Stomach (tissue), 9 donors: ENCODE data around the gene ZNF165. TPM values are rescaled to one million over a fixed set of nuclear protein-coding genes. Genes with fewer than 3 reads are reported as not detected.
A peak's percentile ranks its signal among the peaks of the same experiment; 100 is the strongest.
"Not testable (repeated sequence)": the region's sequence is repeated elsewhere in the genome, so short reads cannot be mapped to it uniquely, and the experiment has no call there.

Experiments used
- DNase-seq, 2 donors: peaks; one replicate each; pipeline versions ENCODE4 v3.0.0 to v3.0.0-alpha.2; 2013 to 2019
- H3K27ac ChIP-seq, 5 donors: fragments of 200-600 bp in 4 of 5; sonication (generic) in 4 of 5; one replicate each; pipeline ENCODE4 v1.5.1; 2013 to 2019; ENCODE audit warnings: mild to moderate bottlenecking in 1 of 5, moderate library complexity in 1 of 5
- H3K27me3 ChIP-seq, 3 donors: fragments of 200-600 bp; sonication (generic); one replicate each; pipeline ENCODE4 v1.5.1; 2017 to 2019; ENCODE audit warnings: mixed run types in 1 of 3
- H3K36me3 ChIP-seq, 4 donors: fragments of 200-600 bp; sonication (generic); 1 replicate in 3 of 4; 2 replicates in 1 of 4; pipeline ENCODE4 v1.5.1; 2016 to 2019
- H3K4me1 ChIP-seq, 4 donors: fragments of 200-600 bp; sonication (generic); one replicate each; pipeline ENCODE4 v1.5.1; 2016 to 2019
- H3K4me3 ChIP-seq, 4 donors: fragments of 200-600 bp; sonication (generic) in 3 of 4; one replicate each; pipeline ENCODE4 v1.5.1; 2016 to 2019; ENCODE audit warnings: mild to moderate bottlenecking in 1 of 4
- H3K9me3 ChIP-seq, 4 donors: fragments of 200-600 bp; sonication (generic); one replicate each; pipeline ENCODE4 v1.5.1; 2016 to 2019
- EP300 ChIP-seq: sonication (generic); formaldehyde crosslinking; IDR thresholded peaks from one replicate; pipeline ENCODE4 v1.6.1; 2017; ENCODE audit warnings: antibody characterized with exemption
- POLR2A ChIP-seq, 4 donors: fragments of 450-650 bp; IDR thresholded peaks; one replicate each; pipeline ENCODE4 v1.6.1; 2016; ENCODE audit warnings: antibody characterized with exemption in 4 of 4, control low read depth in 2 of 4, mild to moderate bottlenecking in 1 of 4, moderate library complexity in 1 of 4
- POLR2AphosphoS5 ChIP-seq, 3 donors: sonication (generic); formaldehyde crosslinking; IDR thresholded peaks; one replicate each; pipeline ENCODE4 v1.6.1; 2016; ENCODE audit warnings: antibody characterized with exemption in 3 of 3
- WGBS, 5 donors: extraction: QIAGEN DNeasy Blood & Tissue Kit in 3 of 5; methylation state at CpG; one replicate each; pipeline versions ENCODE4 v1.1.5 to v1.1.7; 2013 to 2018; 5-methylcytosine and 5-hydroxymethylcytosine counted together
- intact Hi-C: fragments of 100-400 bp; cut with DNase I; formaldehyde crosslinking; loops from one replicate; pipeline ENCODE4 v1.15.1; 2023; ENCODE audit warnings: low total_unique reads
- polyA plus RNA-seq, 3 donors: library from polyadenylated mRNA; stranded (reverse); fragments of 200-250 nt; gene quantifications; one replicate each; pipeline ENCODE4 v1.2.3, GENCODE V29; 2013
- total RNA-seq, 5 donors: library from RNA; depleted of rRNA; stranded (reverse); fragments of >200 nt; gene quantifications; one replicate each; pipeline versions ENCODE4 v1.1.0 to v1.2.3, GENCODE V29; 2014 to 2016
- TF ChIP-seq, protein P1 (sequence below), 7 experiments: fragments of 450-650 bp in 4 of 7; fragments of 200-600 bp in 3 of 7; sonication (generic) in 3 of 7; IDR thresholded peaks; one replicate each; pipeline ENCODE4 v1.5.1; 2016 to 2019; ENCODE audit warnings: antibody characterized with exemption in 7 of 7, control low read depth in 2 of 7, mild to moderate bottlenecking in 1 of 7
- donor health status: healthy with polysubstance abuse.
- donor health status: Bipolar disorder and iron deficiency.
- donor health status: healthy.

The ZNF165 gene
- total and polyA plus RNA-seq, 8 donors, result 1.2 to 4.2 (median 1.9) TPM; not detected in 1

- no peak overlapping the region for H3K4me3 ChIP-seq
- no peak overlapping the region for H3K27ac ChIP-seq
- H3K36me3 ChIP-seq, result peaks cover 0 to 79% (median 54%) of the 10 kb centered on the region in 4 donors
- no peaks in the 10 kb centered on the region for H3K9me3 ChIP-seq
- DNase-seq, result no peak
- no peak for TF ChIP-seq POLR2A (IDR thresholded peaks at IDR 0.05)
- no peaks in the 10 kb centered on the region for H3K4me1 ChIP-seq
- no peaks in the 10 kb centered on the region for H3K27me3 ChIP-seq
- intact Hi-C loops, result no loop called here
- 92 to 95% (median 94%) methylated on average over 2 of the region's 2 CpGs for WGBS, 5 donors
Measured at GRCh38 chr6:28117386-28118050, 37.1 kb downstream of the ZNF165 start.

- Histone ChIP-seq H3K4me1 (no peaks in the 10 kb centered on the region), H3K9me3 (no peaks in the 10 kb centered on the region), H3K27me3 (no peaks in the 10 kb centered on the region), H3K27ac (no peak overlapping the region), H3K36me3 (peaks cover 0 to 80% (median 55%) of the 10 kb centered on the region in 4 donors), H3K4me3 (no peak overlapping the region)
- WGBS, 5 donors, result 69 to 83% (median 72%) methylated on average over 1 of the region's 1 CpG
- no peak for DNase-seq
- intact Hi-C loops, result no loop called here
- TF ChIP-seq EP300 (no peak), POLR2AphosphoS5 (IDR thresholded peaks at IDR 0.05) (no peak), POLR2A (IDR thresholded peaks at IDR 0.05) (no peak)
- TF ChIP-seq, protein P1, sequence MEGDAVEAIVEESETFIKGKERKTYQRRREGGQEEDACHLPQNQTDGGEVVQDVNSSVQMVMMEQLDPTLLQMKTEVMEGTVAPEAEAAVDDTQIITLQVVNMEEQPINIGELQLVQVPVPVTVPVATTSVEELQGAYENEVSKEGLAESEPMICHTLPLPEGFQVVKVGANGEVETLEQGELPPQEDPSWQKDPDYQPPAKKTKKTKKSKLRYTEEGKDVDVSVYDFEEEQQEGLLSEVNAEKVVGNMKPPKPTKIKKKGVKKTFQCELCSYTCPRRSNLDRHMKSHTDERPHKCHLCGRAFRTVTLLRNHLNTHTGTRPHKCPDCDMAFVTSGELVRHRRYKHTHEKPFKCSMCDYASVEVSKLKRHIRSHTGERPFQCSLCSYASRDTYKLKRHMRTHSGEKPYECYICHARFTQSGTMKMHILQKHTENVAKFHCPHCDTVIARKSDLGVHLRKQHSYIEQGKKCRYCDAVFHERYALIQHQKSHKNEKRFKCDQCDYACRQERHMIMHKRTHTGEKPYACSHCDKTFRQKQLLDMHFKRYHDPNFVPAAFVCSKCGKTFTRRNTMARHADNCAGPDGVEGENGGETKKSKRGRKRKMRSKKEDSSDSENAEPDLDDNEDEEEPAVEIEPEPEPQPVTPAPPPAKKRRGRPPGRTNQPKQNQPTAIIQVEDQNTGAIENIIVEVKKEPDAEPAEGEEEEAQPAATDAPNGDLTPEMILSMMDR (IDR thresholded peaks at IDR 0.05), result no peak
Measured at GRCh38 chr6:28118217-28118616, 37.8 kb downstream of the ZNF165 start.

DNA sequence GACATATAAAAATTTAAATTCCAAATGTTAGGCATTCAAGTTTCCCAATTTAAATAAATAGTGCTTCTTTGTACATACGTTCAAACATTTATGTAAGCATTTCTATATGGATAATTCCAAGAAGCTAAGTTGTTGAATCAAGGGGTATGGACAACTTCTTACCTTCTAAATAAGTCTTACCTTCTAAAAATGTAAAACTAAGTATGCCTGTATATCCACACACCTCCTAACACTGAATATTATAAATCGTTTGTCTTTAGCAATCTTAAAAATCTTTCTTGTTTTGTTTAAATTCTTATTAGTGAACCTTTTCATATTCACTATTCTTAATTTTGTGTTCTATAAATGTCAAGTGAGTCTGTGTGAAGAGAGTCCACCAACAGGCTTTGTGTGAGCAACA, 41.5 kb downstream of the ZNF165 start:
- Histone ChIP-seq H3K4me3 (no peak overlapping the region), H3K27ac (no peak overlapping the region), H3K27me3 (no peaks in the 10 kb centered on the region), H3K36me3 (peaks cover 0 to 62% (median 42%) of the 10 kb centered on the region in 4 donors), H3K4me1 (peaks cover 7 to 26% (median 21%) of the 10 kb centered on the region in 4 donors), H3K9me3 (no peaks in the 10 kb centered on the region)
- intact Hi-C loops, result loop anchor here (10.0 kb wide), 1 partner anchor 103 kb away; the partner anchor contains the start of gene ZSCAN9
- DNase-seq, result no peak
- 93 to 96% (median 93%) methylated on average over 2 of the region's 2 CpGs for WGBS, 5 donors
- TF ChIP-seq POLR2A (IDR thresholded peaks at IDR 0.05), result no peak
- no peak for TF ChIP-seq POLR2AphosphoS5 (IDR thresholded peaks at IDR 0.05)
- TF ChIP-seq, protein P1 (IDR thresholded peaks at IDR 0.05), result no peak
- TF ChIP-seq EP300, result no peak

DNA sequence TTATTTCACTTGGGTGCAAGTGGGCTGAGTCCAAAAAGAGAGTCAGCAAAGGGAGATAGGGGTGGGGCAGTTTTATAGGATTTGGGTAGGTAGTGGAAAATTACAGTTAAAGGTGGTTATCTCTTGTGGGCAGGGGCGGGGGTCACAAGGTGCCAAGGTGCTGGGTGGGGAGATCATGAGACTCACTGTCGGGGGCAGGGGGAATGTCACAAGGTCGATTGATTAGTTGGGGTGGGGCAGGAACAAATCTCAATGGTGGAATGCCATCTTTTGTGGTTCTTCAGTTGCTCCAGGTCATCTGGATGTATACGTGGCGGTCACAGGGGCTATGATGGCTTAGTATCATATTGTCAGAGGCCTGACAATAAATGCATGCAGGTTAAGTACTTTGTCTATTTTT, 41.9 kb downstream of the ZNF165 start:
- Histone ChIP-seq H3K4me1 (peaks cover 7 to 26% (median 21%) of the 10 kb centered on the region in 4 donors), H3K36me3 (peaks cover 0 to 62% (median 44%) of the 10 kb centered on the region in 4 donors)
- H3K4me3 ChIP-seq, H3K27ac ChIP-seq, DNase-seq, H3K27me3 ChIP-seq, H3K9me3 ChIP-seq: not testable (repeated sequence)
- intact Hi-C loops, result loop anchor here (10.0 kb wide), 1 partner anchor 103 kb away; the partner anchor contains the start of gene ZSCAN9
- WGBS, 5 donors, result 87 to 91% (median 91%) methylated on average over 5 of the region's 5 CpGs

GRCh38 chr6:28124350-28124970, 44.1 kb downstream of the ZNF165 start, which contains the start of gene ZSCAN16:
ZSCAN16 (plus strand) TSS chr6:28124609; CDS start chr6:28125444, 835 bp downstream.
- Histone ChIP-seq H3K4me1 (peaks cover 7 to 26% (median 21%) of the 10 kb centered on the region in 4 donors), H3K36me3 (peaks cover 0 to 64% (median 49%) of the 10 kb centered on the region in 4 donors), H3K27ac (peak within 1 kb of the TSS; percentile 73 to 82 (median 75)), H3K4me3 (peak within 1 kb of the TSS; percentile 64 to 78 (median 73)), H3K9me3 (no peaks in the 10 kb centered on the region), H3K27me3 (no peaks in the 10 kb centered on the region)
- TF ChIP-seq, protein P1 (IDR thresholded peaks at IDR 0.05), result no peak
- TF ChIP-seq POLR2AphosphoS5 (IDR thresholded peaks at IDR 0.05), result peak in 2 of 3 donors; percentile 54 to 63
- TF ChIP-seq POLR2A (IDR thresholded peaks at IDR 0.05), result no peak
- intact Hi-C loops, result loop anchor here (10.0 kb wide), 1 partner anchor 100 kb away; the partner anchor contains the start of gene ZSCAN9
- DNase-seq, result peak; percentile 84 to 95
- 0% methylated on average over 20 to 28 of the region's 28 CpGs for WGBS, 5 donors
